Neural progenitor cell (in vitro differentiated cells): ENCODE measurements around the gene WWOX. TPM values are rescaled to one million over a fixed set of nuclear protein-coding genes. Genes with fewer than 3 reads are reported as not detected.

ENCODE experiments used
- DNase-seq: peaks from one replicate; pipeline ENCODE4 v3.0.0-alpha.2; 2016; ENCODE audit warnings: low spot score
- H2AFZ ChIP-seq: fragments of 200-600 bp; sonication (generic); replicated peaks from 2 replicates; pipeline ENCODE4 v1.6.1; 2016; ENCODE audit warnings: antibody characterized with exemption
- H3F3A ChIP-seq: fragments of 200-600 bp; sonication (generic); 2 replicates; pipeline ENCODE4 v1.6.1; 2016; ENCODE audit warnings: antibody characterized with exemption, low read depth
- H3K27ac ChIP-seq: fragments of 200-600 bp; sonication (generic); 2 replicates; pipeline ENCODE4 v1.5.1; 2016; ENCODE audit warnings: mild to moderate bottlenecking
- H3K27me3 ChIP-seq: fragments of 200-600 bp; sonication (generic); 2 replicates; pipeline ENCODE4 v1.6.1; 2016; ENCODE audit warnings: mild to moderate bottlenecking, moderate library complexity
- H3K36me3 ChIP-seq: fragments of 200-600 bp; sonication (generic); 2 replicates; pipeline ENCODE4 v1.5.1; 2016
- H3K4me1 ChIP-seq: fragments of 200-600 bp; sonication (generic); 2 replicates; pipeline ENCODE4 v1.6.1; 2016; ENCODE audit warnings: mixed run types
- H3K4me2 ChIP-seq: fragments of 200-600 bp; sonication (generic); 2 replicates; pipeline ENCODE4 v1.6.1; 2016
- H3K4me3 ChIP-seq: fragments of 200-600 bp; sonication (generic); 2 replicates; pipeline ENCODE4 v1.5.1; 2016
- H3K79me2 ChIP-seq: fragments of 200-600 bp; sonication (generic); 2 replicates; pipeline ENCODE4 v1.6.1; 2016; ENCODE audit warnings: low read depth
- H3K9ac ChIP-seq: fragments of 200-600 bp; sonication (generic); 2 replicates; pipeline ENCODE4 v1.6.1; 2016
- H3K9me3 ChIP-seq: fragments of 200-600 bp; sonication (generic); 2 replicates; pipeline ENCODE4 v1.5.1; 2016; ENCODE audit warnings: low read depth
- H4K20me1 ChIP-seq: fragments of 200-600 bp; sonication (generic); 2 replicates; pipeline ENCODE4 v1.6.1; 2016; ENCODE audit warnings: low read depth
- H3K27ac Mint-ChIP-seq: 3 replicates; pipeline ENCODE4 v1.8.0; 2021; ENCODE audit warnings: mixed read lengths
- H3K27me3 Mint-ChIP-seq: 2 replicates; pipeline ENCODE4 v1.8.0; 2022; ENCODE audit warnings: low read depth, mild to moderate bottlenecking, inconsistent platforms, moderate library complexity, mixed read lengths; ENCODE audit not compliant: insufficient read depth
- H3K36me3 Mint-ChIP-seq: 3 replicates; pipeline ENCODE4 v1.8.0; 2021; ENCODE audit warnings: mixed read lengths
- H3K4me1 Mint-ChIP-seq: 3 replicates; pipeline ENCODE4 v1.8.0; 2021; ENCODE audit warnings: mixed read lengths
- H3K4me3 Mint-ChIP-seq: 3 replicates; pipeline ENCODE4 v1.8.0; 2021; ENCODE audit warnings: mild to moderate bottlenecking, moderate library complexity, mixed read lengths
- H3K9me3 Mint-ChIP-seq: 3 replicates; pipeline ENCODE4 v1.8.0; 2020; ENCODE audit warnings: mixed read lengths
- EZH2 ChIP-seq: fragments of 200-600 bp; sonication (generic); IDR thresholded peaks from 2 replicates; pipeline ENCODE4 v1.6.1; 2017; ENCODE audit warnings: antibody characterized with exemption, mild to moderate bottlenecking, moderate library complexity
- EZH2phosphoT487 ChIP-seq: fragments of 200-600 bp; sonication (generic); IDR thresholded peaks from 2 replicates; pipeline ENCODE4 v1.6.1; 2017; ENCODE audit warnings: antibody characterized with exemption
- total RNA-seq: library from RNA; depleted of rRNA; stranded (reverse); fragments of >200 nt; gene quantifications from 2 replicates; pipeline ENCODE4 v1.2.3, GENCODE V29; 2015; ENCODE audit warnings: low replicate concordance
- TF ChIP-seq, protein P1 (sequence below): fragments of 200-600 bp; sonication (generic); IDR thresholded peaks from 2 replicates; pipeline ENCODE4 v1.5.1; 2017; ENCODE audit warnings: antibody characterized with exemption, mild to moderate bottlenecking

The WWOX gene
- total RNA-seq, 1 donor from 2014 or later, result 63.7 TPM

DNA sequence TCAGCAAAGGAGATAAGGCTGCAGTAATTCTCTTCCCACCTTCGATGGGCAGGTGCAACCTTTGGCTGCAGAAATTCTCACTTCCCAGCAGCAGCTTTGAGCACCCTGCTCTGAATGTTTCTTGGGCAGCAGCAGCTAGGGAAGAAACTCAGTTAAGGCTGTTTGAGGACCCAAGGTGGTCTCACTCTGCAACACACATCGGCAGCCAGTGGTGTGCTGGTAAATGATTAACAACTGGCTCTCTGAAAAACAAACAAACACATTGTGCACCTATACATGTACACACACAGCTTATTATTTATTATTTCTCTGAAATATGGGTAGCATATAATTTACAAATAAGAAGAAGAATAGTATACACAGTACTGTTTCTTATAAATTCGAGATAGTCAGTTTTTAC lies 685.8 kb downstream of the WWOX start:
- H3K9me3 Mint-ChIP-seq, result no peaks in the 10 kb centered on the region
- Histone ChIP-seq H3K9ac (no peak overlapping the region), H3K4me1 (peaks cover 6% of the 10 kb centered on the region), H3K36me3 (no peaks in the 10 kb centered on the region), H3K4me3 (no peak overlapping the region), H3K27me3 (no peaks in the 10 kb centered on the region), H3F3A (no peaks in the 10 kb centered on the region), H3K4me2 (no peak overlapping the region), H2AFZ (no peak overlapping the region), H3K79me2 (no peaks in the 10 kb centered on the region), H3K9me3 (no peaks in the 10 kb centered on the region), H4K20me1 (no peaks in the 10 kb centered on the region), H3K27ac (no peak overlapping the region)
- DNase-seq, result no peak
- H3K36me3 Mint-ChIP-seq, result no peaks in the 10 kb centered on the region
- no peak overlapping the region for H3K4me3 Mint-ChIP-seq
- no peak for TF ChIP-seq EZH2
- TF ChIP-seq, protein P1, sequence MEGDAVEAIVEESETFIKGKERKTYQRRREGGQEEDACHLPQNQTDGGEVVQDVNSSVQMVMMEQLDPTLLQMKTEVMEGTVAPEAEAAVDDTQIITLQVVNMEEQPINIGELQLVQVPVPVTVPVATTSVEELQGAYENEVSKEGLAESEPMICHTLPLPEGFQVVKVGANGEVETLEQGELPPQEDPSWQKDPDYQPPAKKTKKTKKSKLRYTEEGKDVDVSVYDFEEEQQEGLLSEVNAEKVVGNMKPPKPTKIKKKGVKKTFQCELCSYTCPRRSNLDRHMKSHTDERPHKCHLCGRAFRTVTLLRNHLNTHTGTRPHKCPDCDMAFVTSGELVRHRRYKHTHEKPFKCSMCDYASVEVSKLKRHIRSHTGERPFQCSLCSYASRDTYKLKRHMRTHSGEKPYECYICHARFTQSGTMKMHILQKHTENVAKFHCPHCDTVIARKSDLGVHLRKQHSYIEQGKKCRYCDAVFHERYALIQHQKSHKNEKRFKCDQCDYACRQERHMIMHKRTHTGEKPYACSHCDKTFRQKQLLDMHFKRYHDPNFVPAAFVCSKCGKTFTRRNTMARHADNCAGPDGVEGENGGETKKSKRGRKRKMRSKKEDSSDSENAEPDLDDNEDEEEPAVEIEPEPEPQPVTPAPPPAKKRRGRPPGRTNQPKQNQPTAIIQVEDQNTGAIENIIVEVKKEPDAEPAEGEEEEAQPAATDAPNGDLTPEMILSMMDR, result no peak
- no peak for TF ChIP-seq EZH2phosphoT487
- peaks cover 2% of the 10 kb centered on the region for H3K27me3 Mint-ChIP-seq
- H3K4me1 Mint-ChIP-seq, result no peaks in the 10 kb centered on the region
- no peak overlapping the region for H3K27ac Mint-ChIP-seq

DNA sequence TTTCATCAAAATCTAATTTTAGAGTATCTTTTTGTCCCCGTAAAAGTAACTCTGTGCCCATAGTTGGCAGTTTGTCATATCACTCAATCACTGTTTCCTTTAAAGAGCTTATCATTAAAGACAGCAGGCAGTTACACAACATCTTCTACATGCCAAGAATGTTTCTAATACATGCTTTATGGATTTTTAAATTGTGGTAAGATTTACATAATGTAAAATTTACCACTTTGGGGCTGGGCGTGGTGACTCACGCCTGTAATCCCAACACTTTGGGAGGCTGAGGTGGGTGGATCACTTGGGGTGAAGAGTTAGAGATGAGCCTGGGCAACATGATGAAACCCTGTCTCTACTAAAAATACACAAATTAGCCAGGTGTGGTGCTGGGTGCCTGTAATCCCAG lies 687.2 kb downstream of the WWOX start:
- peaks cover 2% of the 10 kb centered on the region for H3K9me3 Mint-ChIP-seq
- H3K9ac ChIP-seq, result no peak overlapping the region

DNA sequence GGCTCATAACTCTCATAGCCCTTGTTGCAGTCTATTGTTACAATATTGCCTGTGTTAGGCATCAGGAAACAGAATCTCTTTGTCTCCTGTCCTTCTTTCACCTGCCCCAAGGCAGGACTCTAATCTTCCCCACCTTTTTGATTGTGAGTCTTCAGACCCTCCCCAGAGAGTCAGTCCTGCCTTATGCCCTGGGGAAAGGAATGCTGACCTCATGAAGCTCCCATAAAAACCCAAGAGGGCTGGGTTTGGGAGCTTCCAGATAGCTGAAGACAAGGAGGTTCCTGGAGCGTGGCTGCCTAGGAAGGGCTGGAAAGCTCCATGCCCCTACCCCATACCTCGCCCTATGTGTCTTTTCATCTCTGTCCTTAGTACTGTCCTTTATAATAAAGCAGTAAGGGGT lies 688.8 kb downstream of the WWOX start:
- H3F3A ChIP-seq, result no peaks in the 10 kb centered on the region
- no peaks in the 10 kb centered on the region for H3K36me3 Mint-ChIP-seq
- H3K27ac Mint-ChIP-seq, result no peak overlapping the region
- H3K27me3 Mint-ChIP-seq, result peaks cover 2% of the 10 kb centered on the region
- no peak overlapping the region for H2AFZ ChIP-seq
- no peaks in the 10 kb centered on the region for H3K9me3 ChIP-seq
- H3K4me3 Mint-ChIP-seq, result no peak overlapping the region
- H3K9me3 Mint-ChIP-seq, result peaks cover 2% of the 10 kb centered on the region
- no peaks in the 10 kb centered on the region for H3K36me3 ChIP-seq
- H3K4me2 ChIP-seq, result no peak overlapping the region
- no peaks in the 10 kb centered on the region for H3K79me2 ChIP-seq
- H3K4me1 Mint-ChIP-seq, result no peaks in the 10 kb centered on the region
- H3K9ac ChIP-seq, result no peak overlapping the region
- H3K4me3 ChIP-seq, result no peak overlapping the region
- H4K20me1 ChIP-seq, result no peaks in the 10 kb centered on the region
- no peaks in the 10 kb centered on the region for H3K4me1 ChIP-seq
- TF ChIP-seq, protein P1, result no peak
- TF ChIP-seq EZH2 (no peak), EZH2phosphoT487 (no peak)
- no peak overlapping the region for H3K27ac ChIP-seq
- no peaks in the 10 kb centered on the region for H3K27me3 ChIP-seq
- no peak for DNase-seq

More for the DNA sequence above, 687.2 kb downstream of the WWOX start:
- DNase-seq, result no peak
- Histone ChIP-seq H3F3A (no peaks in the 10 kb centered on the region), H3K4me2 (no peak overlapping the region), H4K20me1 (no peaks in the 10 kb centered on the region), H3K27ac (no peak overlapping the region), H2AFZ (no peak overlapping the region), H3K27me3 (no peaks in the 10 kb centered on the region), H3K9me3 (no peaks in the 10 kb centered on the region), H3K4me3 (no peak overlapping the region), H3K79me2 (no peaks in the 10 kb centered on the region), H3K36me3 (no peaks in the 10 kb centered on the region), H3K4me1 (no peaks in the 10 kb centered on the region)
- TF ChIP-seq, protein P1, result no peak
- TF ChIP-seq EZH2phosphoT487 (no peak), EZH2 (no peak)
- H3K4me1 Mint-ChIP-seq, result no peaks in the 10 kb centered on the region
- peaks cover 2% of the 10 kb centered on the region for H3K27me3 Mint-ChIP-seq
- no peak overlapping the region for H3K27ac Mint-ChIP-seq
- H3K36me3 Mint-ChIP-seq, result no peaks in the 10 kb centered on the region
- no peak overlapping the region for H3K4me3 Mint-ChIP-seq
